CD14-positive monocyte (primary cell): ENCODE data around the gene PPP2R1B. TPM values are rescaled to one million over a fixed set of nuclear protein-coding genes. Genes with fewer than 3 reads are reported as not detected.
A peak's percentile ranks its signal among the peaks of the same experiment; 100 is the strongest.
"Not testable (repeated sequence)": the region's sequence is repeated elsewhere in the genome, so short reads cannot be mapped to it uniquely, and the experiment has no call there.

Source experiments
- DNase-seq, 3 donors: peaks; one replicate each; pipeline ENCODE4 v3.0.0-alpha.2; 2011 to 2022
- H2AFZ ChIP-seq: 2 replicates; pipeline ENCODE4 v1.6.0; 2012; ENCODE audit warnings: mild to moderate bottlenecking, low read depth, low read length, inconsistent platforms; ENCODE audit not compliant: insufficient read depth, poor library complexity, severe bottlenecking
- H3K27ac ChIP-seq, 2 donors: 1 replicate in 1 of 2; 2 replicates in 1 of 2; pipeline ENCODE4 v1.5.1; 2012 to 2013; ENCODE audit warnings: low read length in 2 of 2, control low read depth in 1 of 2, inconsistent platforms in 1 of 2, low read depth in 1 of 2, mild to moderate bottlenecking in 1 of 2
- H3K27me3 ChIP-seq, 2 donors: one replicate each; pipeline versions ENCODE4 v1.6.0 to v1.6.1; 2011 to 2013; ENCODE audit warnings: low read length in 2 of 2; ENCODE audit not compliant: control insufficient read depth in 2 of 2, insufficient read depth in 2 of 2
- H3K36me3 ChIP-seq, 2 donors: replicated peaks in 1 of 2; 1 replicate in 1 of 2; 2 replicates in 1 of 2; pipeline versions ENCODE4 v1.5.1 to v1.6.1; 2012 to 2013; ENCODE audit warnings: low read length in 2 of 2, control low read depth in 1 of 2, inconsistent platforms in 1 of 2, mild to moderate bottlenecking in 1 of 2; ENCODE audit not compliant: insufficient read depth in 2 of 2, control insufficient read depth in 1 of 2
- H3K4me1 ChIP-seq, 2 donors: 1 replicate in 1 of 2; 2 replicates in 1 of 2; pipeline versions ENCODE4 v1.5.1 to v1.6.1; 2012 to 2013; ENCODE audit warnings: low read length in 2 of 2, control low read depth in 1 of 2, inconsistent platforms in 1 of 2, mild to moderate bottlenecking in 1 of 2, moderate library complexity in 1 of 2; ENCODE audit not compliant: insufficient read depth in 2 of 2, control insufficient read depth in 1 of 2
- H3K4me2 ChIP-seq: replicated peaks from 2 replicates; pipeline ENCODE3; 2012; ENCODE audit warnings: low read length, moderate library complexity, mild to moderate bottlenecking; ENCODE audit not compliant: poor library complexity, severe bottlenecking; ENCODE audit errors: extremely low read depth
- H3K4me3 ChIP-seq, 3 experiments: fragments of 200-600 bp in 1 of 3; sonication (generic) in 1 of 3; replicated peaks in 1 of 3; 1 replicate in 2 of 3; 2 replicates in 1 of 3; pipeline ENCODE4 v1.5.1; 2011 to 2013; ENCODE audit warnings: low read length in 3 of 3, mild to moderate bottlenecking in 3 of 3, control low read depth in 2 of 3, low read depth in 2 of 3, inconsistent platforms in 1 of 3, moderate library complexity in 1 of 3
- H3K79me2 ChIP-seq: 2 replicates; pipeline ENCODE4 v1.6.0; 2012; ENCODE audit warnings: mild to moderate bottlenecking, control low read depth, inconsistent platforms, low read length, moderate library complexity; ENCODE audit not compliant: insufficient read depth
- H3K9ac ChIP-seq: 2 replicates; pipeline ENCODE4 v1.6.0; 2017; ENCODE audit warnings: low read length, mild to moderate bottlenecking; ENCODE audit not compliant: insufficient read depth, poor library complexity, severe bottlenecking
- H3K9me3 ChIP-seq, 2 donors: replicated peaks in 1 of 2; 1 replicate in 1 of 2; 2 replicates in 1 of 2; pipeline versions ENCODE4 v1.5.1 to v1.6.1; 2012 to 2013; ENCODE audit warnings: low read length in 2 of 2, control low read depth in 1 of 2; ENCODE audit not compliant: control insufficient read depth in 1 of 2, insufficient read depth in 1 of 2
- H4K20me1 ChIP-seq: 2 replicates; pipeline ENCODE4 v1.6.0; 2012; ENCODE audit warnings: mild to moderate bottlenecking, low read length, control low read depth, moderate library complexity; ENCODE audit not compliant: insufficient read depth
- H3K27ac Mint-ChIP-seq, 7 donors: one replicate each; pipeline ENCODE4 v1.8.0; 2020; ENCODE audit warnings: mild to moderate bottlenecking in 7 of 7, mixed read lengths in 7 of 7, moderate library complexity in 6 of 7, inconsistent platforms in 2 of 7
- H3K27me3 Mint-ChIP-seq, 3 donors: one replicate each; pipeline ENCODE4 v1.8.0; 2021 to 2022; ENCODE audit warnings: low read depth in 3 of 3, mild to moderate bottlenecking in 3 of 3, mixed read lengths in 3 of 3, moderate library complexity in 3 of 3, inconsistent platforms in 1 of 3
- H3K36me3 Mint-ChIP-seq, 2 donors: one replicate each; pipeline ENCODE4 v1.8.0; 2020; ENCODE audit warnings: mixed read lengths in 2 of 2, inconsistent platforms in 1 of 2, mild to moderate bottlenecking in 1 of 2
- H3K4me1 Mint-ChIP-seq: one replicate; pipeline ENCODE4 v1.8.0; 2020; ENCODE audit warnings: mild to moderate bottlenecking, mixed read lengths
- H3K4me3 Mint-ChIP-seq, 2 donors: one replicate each; pipeline ENCODE4 v1.8.0; 2020; ENCODE audit warnings: mild to moderate bottlenecking in 2 of 2, mixed read lengths in 2 of 2, moderate library complexity in 1 of 2
- H3K9me3 Mint-ChIP-seq, 7 donors: one replicate each; pipeline ENCODE4 v1.8.0; 2020 to 2022; ENCODE audit warnings: mixed read lengths in 7 of 7, mild to moderate bottlenecking in 6 of 7, moderate library complexity in 6 of 7, inconsistent platforms in 2 of 7
- CTCF ChIP-seq: fragments of 200-600 bp; IDR thresholded peaks from one replicate; pipeline ENCODE4 v1.8.0; 2022; ENCODE audit warnings: antibody characterized with exemption, mild to moderate bottlenecking
- WGBS: methylation state at CpG from one replicate; pipeline ENCODE4 v1.1.5; 2013; ENCODE audit warnings: missing lambda C conversion rate; ENCODE audit not compliant: insufficient coverage; 5-methylcytosine and 5-hydroxymethylcytosine counted together
- intact Hi-C, 2 donors: fragments of 100-400 bp; cut with micrococcal nuclease; formaldehyde crosslinking; loops; one replicate each; pipeline versions ENCODE4 v1.15.0 to v1.15.1; 2023
- polyA plus RNA-seq, 3 donors: library from polyadenylated mRNA; depleted of rRNA in 1 of 3; unstranded in 2 of 3; stranded (reverse) in 1 of 3; fragments of 300-500 nt in 2 of 3; fragments of >200 nt in 1 of 3; fragmentation: Illumina TruSeq in 2 of 3; gene quantifications; 1 replicate in 2 of 3; 2 replicates in 1 of 3; pipeline ENCODE4 v1.2.3, GENCODE V29; 2012 to 2021

The PPP2R1B gene
- polyA plus RNA-seq, 3 donors: 5.4 to 16.9 (median 11.2) TPM

- Mint-ChIP-seq H3K4me3 (no peak overlapping the region), H3K36me3 (no peaks in the 10 kb centered on the region), H3K4me1 (no peaks in the 10 kb centered on the region), H3K9me3 (no peaks in the 10 kb centered on the region), H3K27ac (no peak overlapping the region), H3K27me3 (no peaks in the 10 kb centered on the region)
- H3K27ac ChIP-seq: no peak overlapping the region
- H3K36me3 ChIP-seq: no peaks in the 10 kb centered on the region
- no peak for TF ChIP-seq CTCF
- no peak overlapping the region for H3K4me2 ChIP-seq
- no peaks in the 10 kb centered on the region for H3K27me3 ChIP-seq
- no CpG with 5 or more reads among the region's 2 CpGs for WGBS
- no peaks in the 10 kb centered on the region for H4K20me1 ChIP-seq
- H3K9ac ChIP-seq: no peak overlapping the region
- no peak overlapping the region for H3K4me3 ChIP-seq
- intact Hi-C loops: loop anchor here in 1 of 2 donors (10.0 kb wide), 1 partner anchor 72 kb away; no protein-coding TSS in a partner anchor
- H3K79me2 ChIP-seq: no peaks in the 10 kb centered on the region
- H2AFZ ChIP-seq: no peak overlapping the region
- no peaks in the 10 kb centered on the region for H3K4me1 ChIP-seq
- DNase-seq: no peak
- no peaks in the 10 kb centered on the region for H3K9me3 ChIP-seq
Measured at GRCh38 chr11:111772535-111772934, 6.3 kb upstream of the PPP2R1B start.

GRCh38 chr11:111771205-111771604 is 5.0 kb upstream of the PPP2R1B start:
- not testable (repeated sequence) for H3K27ac ChIP-seq, H3K27me3 Mint-ChIP-seq, H3K79me2 ChIP-seq, DNase-seq, H2AFZ ChIP-seq, H3K4me3 Mint-ChIP-seq, H3K36me3 Mint-ChIP-seq, H3K9me3 Mint-ChIP-seq, H3K27me3 ChIP-seq, H4K20me1 ChIP-seq, H3K36me3 ChIP-seq, H3K4me1 Mint-ChIP-seq, H3K4me2 ChIP-seq, H3K4me3 ChIP-seq, H3K9ac ChIP-seq, H3K9me3 ChIP-seq, H3K4me1 ChIP-seq
- intact Hi-C loops: loop anchor here in 1 of 2 donors (10.0 kb wide), 1 partner anchor 74 kb away; no protein-coding TSS in a partner anchor
- peak overlapping the region in 1 of 7 donors; percentile 42 for H3K27ac Mint-ChIP-seq
- WGBS: 93% methylated on average over 4 of the region's 5 CpGs
